ENCODE data around the gene SQSTM1.
A peak's percentile ranks its signal among the peaks of the same experiment; 100 is the strongest.

Gene SQSTM1

GRCh38 chr5:179806250-179807048 lies 14.3 kb upstream of the SQSTM1 start, which contains the start of gene MGAT4B:
TSS of gene MGAT4B (minus strand) at chr5:179806866. CDS start at chr5:179806583, 283 bp downstream.
- peak; percentile 66 for DNase-seq

DNA sequence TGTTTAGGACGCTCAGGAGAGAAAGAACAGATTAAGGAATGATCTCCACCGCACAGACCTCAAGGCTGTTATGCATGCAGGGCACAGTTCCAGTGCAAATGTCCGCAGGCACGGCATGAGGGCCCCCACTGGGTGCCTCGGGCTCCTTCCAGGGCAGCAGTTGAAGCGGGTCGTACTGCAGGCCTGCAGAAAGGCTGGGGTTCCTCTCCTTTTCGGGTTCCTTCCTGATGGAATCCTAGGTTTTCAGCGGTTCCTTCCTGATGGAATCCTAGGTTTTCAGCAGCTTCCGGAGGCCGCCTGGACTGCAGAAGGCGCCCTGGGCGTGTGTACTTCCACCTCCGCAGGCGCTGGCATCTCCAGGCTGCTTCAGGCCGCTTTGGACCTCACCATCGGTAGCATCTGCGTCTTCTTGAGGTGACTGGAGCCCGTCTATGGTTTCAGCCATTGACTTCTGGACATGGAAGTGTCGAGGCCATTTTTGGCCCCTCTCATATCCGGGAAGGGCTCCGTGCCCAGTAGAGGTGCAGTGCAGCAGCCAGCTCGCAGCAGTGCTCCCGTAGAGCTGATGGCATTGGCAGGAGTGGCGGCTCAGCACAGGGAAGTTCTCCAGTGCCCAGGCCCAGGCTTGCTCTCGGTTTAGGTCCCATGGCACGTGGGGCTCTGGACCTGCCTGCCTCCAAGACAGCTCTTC lies 8.4 kb upstream of the SQSTM1 start:
- DNase-seq: no peak

- no peak for DNase-seq
Observed at GRCh38 chr5:179812997-179813607, 7.6 kb upstream of the SQSTM1 start.

DNA sequence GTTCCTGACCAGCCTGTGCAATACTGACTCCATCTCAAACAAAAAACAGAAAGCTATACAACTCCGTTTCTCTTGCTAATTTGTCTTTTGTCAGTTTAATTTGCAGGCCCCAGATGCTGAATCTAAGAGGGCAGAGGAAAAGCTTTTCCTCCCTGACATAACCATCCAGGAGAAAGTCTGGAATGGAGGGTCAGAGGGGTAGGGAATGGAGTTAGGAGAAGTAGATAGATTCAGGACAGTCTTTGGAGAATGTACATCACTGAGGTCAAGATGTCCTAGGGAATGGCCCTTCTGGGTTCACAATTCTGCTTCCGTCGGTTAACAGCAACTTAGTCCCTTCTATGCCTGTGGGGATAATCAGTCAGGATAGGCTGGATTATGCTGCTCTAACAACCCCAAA lies 6.6 kb upstream of the SQSTM1 start:
- no peak for DNase-seq

- no peak for DNase-seq
Observed at GRCh38 chr5:179815491-179816249, 5.0 kb upstream of the SQSTM1 start.

DNA sequence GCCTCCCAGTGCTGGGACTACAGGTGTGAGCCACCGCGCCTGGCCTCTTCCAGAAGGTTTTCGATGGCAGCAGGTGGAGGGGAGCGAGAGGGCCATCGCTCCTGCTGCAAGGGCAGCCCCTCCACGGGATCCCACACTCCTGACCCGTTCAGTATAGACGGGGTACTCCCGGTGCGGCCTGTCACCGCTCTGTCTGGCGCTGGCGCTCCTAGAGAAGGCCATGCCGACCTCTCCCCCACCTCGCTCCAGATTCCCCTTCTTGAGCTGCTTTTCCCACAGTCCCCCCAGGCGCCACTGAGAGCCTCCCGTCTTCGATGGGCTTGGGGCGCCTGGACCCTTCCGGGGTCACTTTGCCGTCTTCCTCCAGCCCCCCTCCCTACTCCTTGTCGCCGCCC lies 4.3 kb upstream of the SQSTM1 start:
- no peak for DNase-seq

DNA sequence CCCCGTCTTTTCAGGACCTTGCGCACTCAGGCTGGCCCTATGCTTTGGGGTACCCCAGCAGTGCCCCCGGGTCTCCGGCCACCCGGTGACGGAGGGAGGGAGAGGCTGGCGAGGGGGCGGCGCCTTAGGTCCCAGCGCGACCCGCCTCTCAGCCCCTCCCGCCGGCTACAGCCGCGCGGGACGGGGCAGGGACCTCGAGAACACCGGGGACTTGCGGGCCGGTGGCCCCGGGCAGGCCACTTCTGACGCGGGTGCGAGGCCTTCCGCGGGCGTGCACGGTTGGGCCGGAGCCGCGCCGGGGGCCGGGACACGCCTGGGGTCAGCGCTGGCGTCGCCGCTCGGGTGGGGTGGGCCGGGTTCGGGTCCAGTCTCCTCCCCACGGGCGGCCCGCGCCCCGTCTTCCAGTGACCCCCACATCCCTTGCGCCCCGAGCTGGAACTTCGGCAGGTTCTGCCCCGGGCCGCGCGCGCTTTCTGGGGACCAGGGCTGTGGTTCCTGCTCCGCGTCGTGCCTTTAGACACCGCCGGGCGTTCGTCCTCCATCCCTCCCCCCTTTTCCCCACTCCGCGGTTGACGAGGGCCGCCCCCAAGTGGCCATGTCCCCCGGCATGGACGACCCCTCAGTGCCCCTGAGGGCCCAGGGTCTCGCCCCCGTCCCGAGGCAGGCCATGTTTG lies 3.8 kb upstream of the SQSTM1 start:
- DNase-seq: no peak

- no peak for DNase-seq
Observed at GRCh38 chr5:179817470-179817840, 3.2 kb upstream of the SQSTM1 start.

- DNase-seq: no peak
Observed at GRCh38 chr5:179817890-179818745, 2.6 kb upstream of the SQSTM1 start.

DNA sequence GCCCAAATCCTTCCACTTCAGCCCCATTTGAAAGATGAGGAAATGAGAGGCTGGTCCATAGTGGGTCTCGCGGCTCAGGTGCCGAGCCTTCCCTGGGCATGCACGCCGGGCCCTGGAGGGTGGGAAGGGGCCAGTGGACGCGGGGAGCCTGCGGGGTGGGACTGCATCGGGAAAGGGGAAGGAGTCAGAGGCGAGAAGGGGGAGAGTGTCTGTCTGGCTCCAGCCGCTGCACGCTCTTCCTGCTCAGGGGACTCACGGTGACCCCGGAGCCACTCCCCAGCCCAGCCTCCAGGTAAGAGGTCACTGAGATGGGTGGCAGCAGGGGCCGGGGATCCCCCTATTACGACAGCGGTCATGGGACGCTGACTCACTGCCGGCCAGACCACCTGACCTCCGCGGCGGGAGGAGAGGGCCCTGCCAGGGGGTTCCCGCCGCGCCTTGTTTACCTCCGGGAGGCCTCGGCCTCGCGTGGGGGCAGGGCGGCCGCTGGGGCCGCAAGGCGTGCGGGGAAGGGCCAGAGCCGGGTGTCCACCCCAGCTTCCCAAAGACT lies 1.9 kb upstream of the SQSTM1 start:
- DNase-seq: peak; percentile 79

DNA sequence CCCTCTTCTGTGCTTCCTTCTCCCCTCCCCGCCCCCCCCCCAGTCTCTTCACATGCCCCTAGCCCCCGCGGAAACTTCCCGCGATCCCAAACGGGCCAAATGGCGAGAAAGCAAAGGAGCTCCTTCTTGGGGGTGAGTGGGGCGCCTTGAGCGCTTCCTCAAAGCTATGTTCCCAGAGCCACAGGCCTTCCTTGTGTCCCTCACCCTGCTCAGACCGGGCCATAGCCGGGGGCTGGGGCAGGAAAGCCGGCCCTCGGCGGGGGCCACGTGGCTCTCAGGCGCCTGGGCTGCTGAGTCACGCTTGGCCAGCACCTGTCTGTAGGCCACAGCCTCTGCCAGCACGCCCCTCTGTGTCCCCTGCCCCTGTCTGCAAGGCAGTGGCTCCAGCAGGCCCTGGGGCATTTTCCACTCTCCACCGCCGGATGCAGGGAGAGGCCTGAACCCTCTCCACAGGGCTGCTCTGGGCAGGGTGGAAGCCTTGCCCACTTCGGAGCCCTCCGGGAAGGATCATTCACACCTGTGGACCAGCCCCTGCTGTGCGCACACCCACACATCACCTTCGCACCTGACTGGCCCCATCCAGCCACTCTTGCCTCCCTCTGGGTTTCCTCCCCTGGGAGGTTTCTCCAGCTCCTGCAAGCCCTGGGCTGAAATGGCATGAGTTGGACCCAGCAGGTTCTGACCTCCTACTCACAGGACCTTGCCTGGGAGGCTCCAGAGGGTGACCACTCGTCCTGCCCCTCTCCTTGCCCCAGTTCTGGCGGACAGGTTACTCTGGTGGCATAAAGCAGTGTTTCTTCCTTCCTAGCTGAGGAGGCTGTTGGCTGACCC lies 1.2 kb upstream of the SQSTM1 start:
- peak; percentile 48 for DNase-seq

DNA sequence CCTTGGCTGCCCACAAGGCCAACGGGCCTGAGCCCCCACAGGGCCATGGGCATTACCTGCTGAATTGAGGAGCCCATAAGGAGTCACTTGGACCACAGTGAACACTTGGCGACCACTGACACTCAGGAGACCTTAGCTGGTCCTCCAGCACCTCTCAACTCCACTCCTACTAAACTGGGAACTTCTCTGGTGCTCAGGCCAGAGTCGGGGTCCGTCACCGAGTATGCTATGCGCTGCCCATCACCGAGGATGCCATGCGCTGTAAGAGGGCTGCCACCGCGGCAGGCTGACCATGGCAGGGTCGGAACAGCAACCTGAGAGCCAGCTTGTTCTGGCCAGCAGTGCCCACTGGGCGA lies 600 bp upstream of the SQSTM1 start:
- DNase-seq: no peak

- peak; percentile 98 for DNase-seq
Observed at GRCh38 chr5:179821298-179822058, 773 bp downstream of the SQSTM1 start.

GRCh38 chr5:179822059-179822432 lies 1.3 kb downstream of the SQSTM1 start:
- DNase-seq: no peak

- no peak for DNase-seq
Observed at GRCh38 chr5:179822444-179822990, 1.8 kb downstream of the SQSTM1 start.

GRCh38 chr5:179823937-179824744 lies 3.4 kb downstream of the SQSTM1 start:
- DNase-seq: no peak

- no peak for DNase-seq
Observed at GRCh38 chr5:179824745-179825112, 4.0 kb downstream of the SQSTM1 start.

- DNase-seq: no peak
Observed at GRCh38 chr5:179825655-179826182, 5.0 kb downstream of the SQSTM1 start.

Data from NCI-H2029 (cell line).